GM04504 (cell line): ENCODE data around the gene BTF3L4.
"Not testable (repeated sequence)": the region's sequence is repeated elsewhere in the genome, so short reads cannot be mapped to it uniquely, and the experiment has no call there.

Experiments used
- DNase-seq: peaks from one replicate; pipeline ENCODE4 v3.0.0-alpha.2; 2012; ENCODE audit warnings: low read depth

BTF3L4 gene

DNA sequence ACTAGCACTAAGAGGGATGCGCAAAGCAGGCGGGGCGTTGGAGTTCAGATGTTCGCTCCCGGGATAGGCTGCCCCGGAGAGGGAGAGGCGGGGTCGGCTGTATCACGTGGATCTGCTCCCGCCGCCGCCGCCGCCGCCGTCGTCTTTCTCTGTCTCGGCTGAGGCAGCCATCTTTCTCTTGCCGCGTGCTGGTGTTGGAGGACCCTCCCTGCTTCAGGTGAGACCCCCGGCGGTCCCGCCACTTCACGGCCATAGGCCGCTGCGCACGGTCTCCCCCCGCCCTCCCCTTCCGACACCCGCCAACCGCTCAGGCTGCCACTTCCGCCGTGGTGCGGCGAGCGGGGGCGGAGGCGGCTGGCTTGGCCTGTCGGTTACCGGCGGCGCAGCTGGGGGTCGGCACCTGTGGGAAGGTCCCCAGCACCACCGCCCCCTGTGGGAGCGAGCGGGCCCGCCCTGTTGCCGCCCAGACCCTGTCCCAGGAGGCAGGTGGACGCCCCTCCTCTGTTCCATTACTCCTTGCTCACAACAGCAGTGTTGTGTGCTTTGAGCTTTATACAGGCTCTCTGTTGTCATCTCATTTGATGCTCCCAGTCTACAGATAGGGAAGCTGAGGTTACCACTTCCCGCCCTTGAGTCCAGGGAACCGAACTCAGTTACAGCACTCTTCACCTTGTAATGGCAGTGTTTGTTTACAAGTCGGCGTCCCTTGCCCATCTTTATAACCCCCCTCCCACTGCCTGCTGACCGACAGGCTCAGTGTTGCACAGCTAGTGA is at the start of gene BTF3L4:
BTF3L4 (plus strand) TSS at position 133 of the 774 bp plus-strand sequence. CDS start 3,553 bp downstream, outside the sequence.
- DNase-seq: peak; percentile 78

DNA sequence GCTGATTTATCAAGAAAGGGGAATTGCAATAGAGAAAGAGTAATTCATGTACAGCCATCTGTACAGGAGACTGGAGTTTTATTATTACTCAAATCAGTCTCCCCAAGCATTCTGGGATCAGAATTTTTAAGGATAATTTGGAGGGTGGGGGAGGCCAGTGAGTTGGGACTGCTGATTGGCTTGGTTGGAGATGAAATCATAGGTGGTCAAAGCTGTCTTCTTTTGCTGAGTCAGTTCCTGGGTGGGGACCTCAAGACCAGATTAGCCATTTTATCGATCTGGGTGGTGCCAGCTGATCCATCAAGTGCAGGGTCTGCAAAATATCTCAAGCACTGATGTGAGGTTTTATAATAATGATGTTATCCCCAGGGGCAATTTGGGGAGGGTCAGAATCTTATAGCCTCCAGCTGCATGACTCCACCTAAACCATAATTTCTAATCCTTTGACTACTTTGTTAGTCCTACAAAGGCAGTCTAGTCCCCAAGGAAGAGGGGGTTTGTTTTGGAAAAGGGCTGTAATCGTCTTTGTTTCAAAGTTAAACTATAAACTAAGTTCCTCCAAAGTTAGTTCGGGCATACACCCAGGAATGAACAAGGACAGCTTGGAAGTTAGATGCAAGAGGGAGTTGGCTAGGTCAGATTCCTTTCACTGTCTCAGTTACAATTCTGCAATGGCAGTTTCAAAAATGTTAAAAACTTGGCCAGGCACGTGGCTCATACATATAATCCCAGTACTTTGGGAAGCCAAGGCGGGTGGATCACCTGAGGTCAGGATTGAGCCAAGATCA is 48.7 kb upstream of the BTF3L4 start:
- DNase-seq: no peak

DNA sequence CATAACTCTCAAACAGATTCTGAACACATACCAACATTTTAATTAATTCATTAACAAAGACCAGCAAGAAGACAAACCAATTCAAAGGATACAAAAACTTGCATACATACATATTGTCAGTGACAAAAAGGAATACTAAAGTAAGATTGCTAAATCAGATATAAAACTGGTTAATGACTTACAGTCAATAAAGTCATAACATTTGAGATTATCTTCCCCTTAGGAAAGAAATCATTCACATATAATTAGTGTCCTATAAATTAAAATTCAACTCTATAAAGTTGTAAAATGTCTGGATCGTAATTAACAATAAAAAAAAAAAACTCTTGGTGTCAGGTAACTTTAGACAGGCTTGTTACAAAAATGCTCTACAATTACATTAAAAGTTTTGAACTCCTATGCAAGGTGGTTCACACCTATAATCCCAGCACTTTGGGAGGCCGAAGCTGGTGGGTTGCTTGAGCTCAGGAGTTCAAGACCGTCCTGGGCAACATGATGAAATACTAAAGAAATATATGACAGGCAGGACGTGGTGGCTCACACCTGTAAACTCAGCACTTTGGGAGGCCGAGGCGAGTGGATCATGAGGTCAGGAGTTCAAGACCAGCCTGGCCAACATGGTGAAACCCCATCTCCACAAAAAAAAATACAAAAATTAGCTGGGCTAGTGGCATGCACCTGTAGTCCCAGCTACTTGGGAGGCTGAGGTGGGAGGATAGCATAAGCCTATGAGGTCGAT is 47.9 kb upstream of the BTF3L4 start:
- DNase-seq: no peak

DNA sequence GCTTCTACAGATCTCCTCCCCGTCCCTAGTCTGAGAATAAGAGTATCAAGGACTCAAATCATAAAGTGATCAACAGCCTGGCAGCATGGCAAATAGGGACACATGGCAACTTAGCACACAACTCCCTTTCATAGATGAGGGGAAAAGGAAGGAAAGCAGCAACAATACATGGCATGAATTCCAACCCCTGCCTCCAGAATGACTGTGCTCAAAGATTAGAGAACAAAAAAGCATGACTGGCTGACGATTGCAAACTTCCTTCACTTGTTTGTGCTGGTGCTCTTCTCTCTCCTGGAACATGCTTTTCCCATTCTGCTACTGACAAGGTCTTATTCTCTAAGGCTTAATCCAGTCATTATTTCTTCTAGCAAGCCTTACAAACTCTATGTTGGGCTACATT is 34.0 kb upstream of the BTF3L4 start:
- no peak for DNase-seq

DNA sequence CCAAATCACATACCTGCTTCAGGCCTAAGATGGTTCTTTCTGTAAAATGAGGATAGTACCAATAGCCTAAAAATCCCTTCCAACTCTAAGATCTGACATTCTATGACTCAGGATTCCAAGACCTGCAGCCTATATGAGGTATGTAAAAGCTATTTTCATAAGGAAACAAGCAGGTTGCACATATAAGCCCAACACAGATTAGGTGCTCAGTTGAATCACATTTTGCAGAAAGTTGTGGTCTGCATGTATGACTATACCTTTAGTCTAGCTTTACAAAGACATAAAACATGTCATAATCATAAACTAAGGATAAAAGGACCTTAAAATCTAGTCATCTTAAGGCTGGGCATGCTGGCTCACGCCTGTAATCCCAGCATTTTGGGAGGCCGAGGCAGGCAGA is 29.8 kb upstream of the BTF3L4 start:
- DNase-seq: no peak

DNA sequence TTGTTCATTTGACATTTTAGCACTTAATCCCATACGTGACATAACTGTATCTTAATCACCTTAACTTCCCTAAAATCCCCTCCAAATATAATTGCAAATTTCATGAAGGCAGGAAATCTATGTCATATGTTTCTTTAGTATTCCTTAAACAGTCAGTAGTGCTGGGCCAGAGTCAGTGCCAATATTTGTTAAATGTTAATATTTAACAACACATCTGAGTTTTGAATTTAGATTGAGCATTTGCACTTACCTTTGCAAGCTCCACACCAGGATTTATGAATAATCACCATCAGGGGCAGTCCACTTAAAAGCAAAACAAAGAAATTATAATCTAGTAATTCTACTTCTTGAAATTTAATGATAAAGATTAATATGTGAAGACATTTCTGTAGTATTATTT is 27.8 kb upstream of the BTF3L4 start:
- DNase-seq: no peak

DNA sequence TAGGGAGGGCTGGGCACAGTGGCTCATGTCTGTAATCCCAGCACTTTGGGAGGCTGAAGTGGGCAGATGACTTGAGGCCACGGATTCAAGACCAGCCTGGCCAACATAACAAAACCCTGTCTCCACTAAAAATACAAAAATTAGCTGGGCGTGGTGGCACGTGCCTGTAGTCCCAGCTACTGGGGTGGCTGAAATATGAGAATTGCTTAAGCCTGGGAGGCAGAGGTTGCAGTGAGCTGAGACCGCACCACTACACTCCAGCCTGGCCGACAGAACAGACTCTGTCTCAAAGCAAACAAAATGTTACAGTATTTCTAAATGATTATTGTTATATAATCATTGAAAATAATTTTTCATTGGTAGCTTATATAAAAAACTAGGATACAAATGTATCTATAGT is 27.3 kb upstream of the BTF3L4 start:
- not testable (repeated sequence) for DNase-seq

DNA sequence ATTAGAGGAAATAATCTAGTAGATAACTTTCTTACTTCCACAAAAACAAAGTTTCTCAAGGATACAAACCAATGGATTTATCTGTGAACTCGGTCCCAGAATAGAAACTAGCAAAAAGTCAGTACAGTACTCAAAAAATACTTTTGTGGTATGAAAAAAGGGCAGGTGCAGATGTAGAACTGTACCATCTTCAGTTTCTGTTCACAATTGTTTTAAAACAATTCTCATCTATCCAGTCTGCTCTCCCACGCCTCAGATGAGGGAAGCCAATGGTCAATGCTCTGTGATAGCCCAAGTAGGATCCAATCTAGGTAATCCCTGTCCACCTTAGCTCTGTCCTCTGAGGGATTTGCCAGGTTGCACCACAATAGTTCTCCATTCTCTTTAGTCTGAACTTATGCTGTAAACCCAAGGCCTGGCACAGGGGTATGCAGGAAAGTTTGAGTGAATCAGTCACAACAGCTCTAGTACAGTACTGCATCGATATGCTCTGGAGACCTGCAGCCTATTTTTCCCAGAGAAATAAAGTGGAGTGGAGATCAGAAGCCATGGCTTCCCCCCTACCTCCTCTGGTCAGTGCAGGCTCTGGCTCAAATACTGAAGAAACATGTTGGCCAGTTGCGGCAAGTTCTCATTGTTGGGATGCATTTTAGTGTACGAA is 23.8 kb upstream of the BTF3L4 start:
- no peak for DNase-seq

DNA sequence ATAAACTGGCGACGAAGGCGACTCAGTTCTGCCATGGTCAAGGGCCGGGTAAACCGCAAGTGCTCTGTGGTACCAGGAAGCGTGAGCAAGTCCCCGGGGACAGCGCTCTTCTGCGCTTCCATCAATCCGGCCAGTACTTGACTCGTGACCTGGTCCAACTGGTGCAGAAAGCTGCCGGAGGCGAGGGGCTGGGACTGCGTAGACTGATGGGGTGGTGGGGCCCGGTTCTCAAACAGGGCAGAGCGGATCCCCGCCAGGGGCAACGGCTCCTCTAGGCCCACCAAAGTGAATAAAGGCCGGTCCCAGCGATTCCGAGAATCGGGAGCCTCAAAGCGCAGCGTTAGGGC is 23.3 kb upstream of the BTF3L4 start:
- DNase-seq: no peak

DNA sequence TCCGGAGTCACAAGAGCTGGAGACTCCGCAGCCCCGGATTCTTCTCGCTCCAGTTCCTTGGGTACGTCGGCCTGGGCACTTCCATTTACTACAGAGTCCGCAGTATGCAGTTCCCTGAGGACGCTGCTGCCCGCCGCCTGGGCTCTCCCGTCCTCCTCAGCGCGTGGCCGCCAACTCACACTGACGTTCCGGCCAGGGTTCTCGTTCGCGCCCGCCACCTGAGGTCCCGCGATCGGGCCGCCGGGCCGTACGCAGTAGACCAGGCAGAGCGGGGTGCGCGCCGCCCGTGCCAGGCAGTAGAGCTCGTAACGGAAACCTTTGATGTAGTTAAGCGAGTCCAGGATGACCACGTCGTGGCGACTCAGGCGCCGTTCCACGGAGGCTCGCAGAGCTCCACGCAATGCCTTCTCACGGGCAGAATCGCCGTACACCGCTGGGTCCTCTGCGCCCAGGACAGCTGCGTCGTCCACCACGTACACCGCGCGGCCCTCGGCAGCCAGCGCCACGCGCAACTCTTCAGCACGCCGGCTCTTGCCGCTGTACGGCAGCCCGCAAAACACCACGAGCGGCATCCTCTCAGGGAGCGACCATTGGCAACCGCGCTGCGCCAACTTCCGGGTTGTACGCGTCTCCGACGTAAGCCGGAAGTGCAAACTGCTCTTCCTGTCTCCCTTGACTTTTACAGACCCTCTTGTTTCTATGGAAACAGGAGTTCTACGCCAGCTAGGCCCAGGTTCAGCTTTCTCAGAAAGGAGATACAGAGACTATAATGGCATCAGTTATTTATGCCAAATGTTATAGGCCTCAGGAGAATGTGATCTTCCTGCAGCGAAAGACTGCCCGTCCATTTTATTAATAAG is 22.7 kb upstream of the BTF3L4 start, which contains the start of gene KTI12:
KTI12 (minus strand) TSS at position 621 of the 860 bp plus-strand sequence; CDS start at position 572, 49 bp downstream.
- peak; percentile 73 for DNase-seq

DNA sequence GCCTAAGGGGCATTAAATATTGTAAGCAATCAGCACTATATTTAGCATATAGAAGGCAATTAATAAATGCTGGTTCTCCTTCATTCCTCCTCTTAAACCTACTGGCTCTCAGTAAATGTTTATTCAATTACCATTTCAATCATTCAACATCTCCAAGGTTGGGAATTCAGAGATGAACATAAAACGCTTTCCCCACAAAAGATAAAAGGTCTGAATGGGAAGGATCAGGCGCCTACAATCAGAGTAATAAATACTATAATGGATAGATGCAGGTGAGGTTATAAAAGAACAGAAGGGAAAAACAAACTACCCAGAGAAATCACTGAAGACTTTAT is 22.1 kb upstream of the BTF3L4 start:
- DNase-seq: no peak

DNA sequence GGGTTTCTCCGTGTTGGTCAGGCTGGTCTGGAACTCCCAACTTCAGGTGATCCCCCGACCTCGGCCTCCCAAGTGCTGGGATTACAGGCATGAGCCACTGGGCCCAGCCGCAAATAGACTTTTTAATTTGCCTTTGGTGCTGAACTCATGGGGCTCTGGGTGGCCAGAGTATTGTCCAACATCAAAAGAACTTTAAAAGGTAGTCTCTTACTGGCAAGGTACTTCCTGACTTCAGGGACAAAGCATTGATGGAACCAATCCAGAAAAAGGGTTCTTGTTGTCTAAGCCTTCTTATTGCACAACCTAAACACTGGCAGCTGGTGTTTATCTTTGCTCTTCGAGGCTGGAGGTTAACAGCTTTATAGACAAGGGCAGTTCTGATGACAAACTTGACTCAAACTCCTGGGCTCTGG is 18.7 kb upstream of the BTF3L4 start:
- DNase-seq: no peak

DNA sequence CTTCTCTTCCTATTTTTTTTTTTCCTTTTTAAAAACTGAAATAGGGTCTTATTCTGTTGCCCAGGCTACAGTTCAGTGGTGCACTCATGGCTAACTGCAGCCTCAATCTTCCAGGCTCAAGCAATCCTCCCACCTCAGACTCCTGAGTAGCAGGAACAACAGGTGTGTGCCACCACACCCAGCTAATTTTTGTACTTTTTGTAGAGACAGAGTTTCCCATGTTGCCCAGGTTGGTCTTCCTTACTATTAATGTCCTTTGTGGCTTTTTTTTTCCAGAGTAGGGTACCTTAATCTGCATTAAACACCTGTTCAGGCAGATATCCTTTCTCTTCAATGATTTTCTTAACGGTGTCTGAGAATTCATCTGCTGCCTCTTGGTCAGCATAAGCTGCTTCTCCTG is 18.2 kb upstream of the BTF3L4 start:
- DNase-seq: no peak

DNA sequence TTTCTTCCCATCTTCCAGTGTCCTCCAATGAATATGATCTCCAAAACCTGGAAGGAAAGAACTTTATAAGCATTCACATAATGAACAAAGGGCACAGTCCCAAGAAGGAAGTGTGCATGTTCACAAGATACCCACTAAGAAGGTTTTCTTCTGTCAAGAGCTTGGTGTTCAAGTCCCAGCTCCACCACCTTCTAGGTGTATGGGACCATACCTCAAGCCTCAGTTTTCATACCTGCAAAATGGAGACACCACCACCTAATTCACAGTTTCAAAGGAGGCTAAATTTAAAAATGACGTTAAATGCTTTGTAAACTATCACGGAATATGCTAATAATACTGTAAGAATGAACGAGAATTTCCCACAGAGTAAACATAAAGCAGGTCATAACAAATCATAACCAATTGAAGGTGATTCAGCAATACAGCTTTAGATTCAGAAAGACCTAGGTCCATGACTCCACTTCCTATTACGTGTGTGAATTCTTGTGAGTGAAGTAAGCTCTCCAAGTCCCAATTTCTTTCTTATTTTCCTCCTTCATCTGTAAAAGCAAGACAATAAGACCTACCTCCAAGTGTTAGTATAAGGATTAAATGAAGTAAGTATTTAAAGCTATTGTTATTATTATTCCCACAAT is 14.4 kb upstream of the BTF3L4 start:
- DNase-seq: no peak

DNA sequence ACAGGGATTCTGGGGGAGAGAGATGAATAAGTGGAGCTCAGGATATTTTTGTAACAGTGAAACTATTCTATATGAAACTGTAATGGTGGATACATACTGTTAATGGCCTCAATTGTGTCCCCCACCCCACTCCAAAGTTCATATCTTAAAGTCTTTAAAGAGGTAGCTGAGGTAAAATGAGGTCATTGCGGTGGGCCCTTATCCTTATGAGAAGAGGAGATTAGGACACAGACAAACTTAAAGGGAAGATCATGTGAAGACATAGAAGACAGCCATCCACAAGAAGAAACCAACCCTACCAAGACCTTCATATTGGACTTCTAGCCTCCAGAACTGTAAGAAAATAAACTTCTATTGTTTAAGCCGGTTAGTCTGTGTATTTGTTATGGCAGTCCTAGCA is 10.9 kb upstream of the BTF3L4 start:
- DNase-seq: no peak

DNA sequence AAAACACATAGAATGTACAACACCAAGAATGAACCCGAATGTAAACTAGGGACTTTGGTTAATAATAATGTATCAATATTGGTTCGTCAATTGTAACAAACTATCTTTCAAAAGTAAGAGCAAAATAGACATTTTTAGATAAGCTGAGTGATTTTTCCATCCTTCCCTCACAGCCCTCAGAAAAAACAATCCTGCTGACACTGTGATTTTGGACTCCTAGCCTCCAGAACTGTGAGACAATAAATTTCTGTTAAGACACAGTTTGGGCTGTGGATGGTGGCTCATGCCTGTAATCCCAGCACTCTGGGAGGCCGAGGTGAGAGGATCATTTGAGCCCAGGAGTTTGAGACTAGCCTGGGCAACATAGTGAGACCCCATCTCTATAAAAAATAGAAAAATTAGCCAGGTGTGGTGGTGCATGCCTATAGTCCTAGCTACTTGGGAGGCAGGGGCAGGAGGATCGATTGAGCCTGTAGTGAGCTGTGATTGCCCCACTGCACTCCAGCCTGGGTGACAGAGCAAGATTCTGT is 10.4 kb upstream of the BTF3L4 start:
- DNase-seq: not testable (repeated sequence)

DNA sequence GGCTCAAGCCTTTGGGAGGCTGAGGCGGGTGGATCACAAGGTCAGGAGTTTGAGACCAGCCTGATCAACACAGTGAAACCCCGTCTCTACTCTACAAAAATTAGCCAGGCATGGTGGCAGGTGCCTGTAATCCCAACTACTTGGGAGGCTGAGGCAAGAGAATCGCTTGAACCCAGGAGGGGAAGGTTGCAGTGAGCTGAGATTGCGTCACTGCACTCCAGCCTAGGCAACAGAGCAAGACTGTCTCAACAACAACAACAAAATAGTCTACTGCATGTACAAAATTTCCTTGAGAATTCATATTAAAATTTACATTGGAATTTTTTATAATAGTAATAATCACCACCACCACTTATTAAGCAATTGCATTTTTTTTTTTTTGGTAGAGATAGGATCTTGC is 6.8 kb upstream of the BTF3L4 start:
- DNase-seq: not testable (repeated sequence)

DNA sequence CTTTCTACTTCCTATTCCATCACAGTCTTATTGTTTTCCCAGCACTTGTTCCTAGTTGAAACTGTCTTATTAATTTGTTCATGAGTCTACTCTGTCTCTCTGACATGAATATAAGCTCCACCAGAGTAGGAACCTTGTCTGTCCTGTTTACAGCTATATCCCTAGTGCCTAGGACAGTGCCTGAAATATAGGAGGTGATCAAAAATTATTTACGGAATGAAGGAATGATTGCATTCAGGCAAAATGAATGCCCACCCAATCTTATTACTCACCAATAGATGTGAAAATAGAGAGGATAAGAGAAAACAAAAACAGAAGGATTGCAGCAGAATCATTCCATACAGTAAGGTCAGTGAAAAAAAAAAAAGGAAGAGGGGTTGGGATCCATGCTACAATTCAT is 2.2 kb upstream of the BTF3L4 start:
- no peak for DNase-seq

DNA sequence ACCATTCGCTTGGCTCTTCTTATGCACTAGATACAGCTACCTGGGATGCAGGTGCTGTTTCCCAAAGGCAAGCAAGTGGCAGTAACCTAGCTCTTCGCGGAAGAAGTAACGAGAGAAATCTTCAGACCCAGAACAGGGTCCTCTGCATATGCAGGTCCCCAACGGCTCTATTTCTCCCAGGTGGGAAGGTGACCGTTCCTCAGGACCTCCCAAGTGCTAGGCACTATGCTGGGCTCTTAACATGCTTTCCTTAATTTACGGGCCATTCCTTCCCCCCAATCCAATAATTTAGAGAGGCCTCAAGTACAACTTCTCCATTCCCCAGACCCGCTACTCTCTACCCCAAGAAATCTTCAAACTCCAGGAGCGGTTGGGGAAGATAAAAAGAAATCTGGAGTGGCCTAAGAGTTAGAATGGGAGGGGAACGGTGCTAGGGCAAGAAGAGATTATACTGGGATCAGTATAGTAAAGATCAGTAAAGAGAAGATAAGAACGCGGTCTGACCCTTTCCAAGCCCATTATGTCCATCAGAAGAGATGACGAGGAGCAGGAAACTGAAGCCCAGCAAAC is 1.5 kb upstream of the BTF3L4 start:
- no peak for DNase-seq
